H9 (cell line): ENCODE data around the gene TIAM2. TPM values are rescaled to one million over a fixed set of nuclear protein-coding genes. Genes with fewer than 3 reads are reported as not detected.

Experiments used
- DNase-seq: peaks from one replicate; pipeline ENCODE4 v3.0.0-alpha.2; 2017
- H2AFZ ChIP-seq: one replicate; pipeline ENCODE4 v1.6.1; 2013; ENCODE audit warnings: mild to moderate bottlenecking, low read length, control low read depth, moderate library complexity
- H2AK5ac ChIP-seq: 2 replicates; pipeline ENCODE4 v1.6.1; 2013; ENCODE audit warnings: low read length, control low read depth, mixed read lengths; ENCODE audit not compliant: insufficient read length
- H2BK120ac ChIP-seq: one replicate; pipeline ENCODE4 v1.6.1; 2013; ENCODE audit warnings: low read depth, mild to moderate bottlenecking, low read length, control low read depth, inconsistent platforms; ENCODE audit not compliant: poor library complexity, severe bottlenecking
- H2BK12ac ChIP-seq: 2 replicates; pipeline ENCODE4 v1.6.1; 2013; ENCODE audit warnings: low read length, control low read depth, mixed read lengths, low read depth; ENCODE audit not compliant: insufficient read length
- H2BK15ac ChIP-seq: 2 replicates; pipeline ENCODE4 v1.6.1; 2013; ENCODE audit warnings: low read depth, low read length, control low read depth
- H2BK20ac ChIP-seq: one replicate; pipeline ENCODE4 v1.6.1; 2013; ENCODE audit warnings: low read depth, mild to moderate bottlenecking, low read length, control low read depth, inconsistent platforms; ENCODE audit not compliant: poor library complexity, severe bottlenecking
- H2BK5ac ChIP-seq: 2 replicates; pipeline ENCODE4 v1.6.1; 2013; ENCODE audit warnings: low read length, control low read depth, mixed read lengths; ENCODE audit not compliant: insufficient read length
- H3K14ac ChIP-seq: 2 replicates; pipeline ENCODE4 v1.6.1; 2013; ENCODE audit warnings: low read length, control low read depth; ENCODE audit not compliant: insufficient read depth
- H3K18ac ChIP-seq: 2 replicates; pipeline ENCODE4 v1.6.1; 2013; ENCODE audit warnings: low read depth, mild to moderate bottlenecking, mixed read lengths, low read length, control low read depth; ENCODE audit not compliant: insufficient read length
- H3K23ac ChIP-seq: 2 replicates; pipeline ENCODE4 v1.6.1; 2013; ENCODE audit warnings: low read length, control low read depth, mixed read lengths, low read depth; ENCODE audit not compliant: insufficient read length
- H3K23me2 ChIP-seq: 2 replicates; pipeline ENCODE4 v1.6.1; 2013; ENCODE audit warnings: low read depth, mild to moderate bottlenecking, mixed read lengths, low read length, control low read depth; ENCODE audit not compliant: insufficient read length, poor library complexity, severe bottlenecking
- H3K27ac ChIP-seq: 2 replicates; pipeline ENCODE4 v1.5.1; 2013; ENCODE audit warnings: low read length, control low read depth, mixed read lengths, low read depth; ENCODE audit not compliant: insufficient read length
- H3K27me3 ChIP-seq: 2 replicates; pipeline ENCODE4 v1.6.1; 2013; ENCODE audit warnings: low read length, control low read depth, inconsistent platforms; ENCODE audit not compliant: insufficient read depth
- H3K4ac ChIP-seq: 2 replicates; pipeline ENCODE4 v1.6.1; 2013; ENCODE audit warnings: low read depth, mild to moderate bottlenecking, control low read depth, inconsistent platforms, low read length, moderate library complexity
- H3K4me1 ChIP-seq: 2 replicates; pipeline ENCODE4 v1.6.1; 2013; ENCODE audit warnings: low read length, control low read depth, inconsistent platforms; ENCODE audit not compliant: insufficient read depth
- H3K4me2 ChIP-seq: 2 replicates; pipeline ENCODE4 v1.6.1; 2013; ENCODE audit warnings: low read length, control low read depth, mixed read lengths; ENCODE audit not compliant: insufficient read length, insufficient read depth
- H3K56ac ChIP-seq: 2 replicates; pipeline ENCODE4 v1.6.1; 2013; ENCODE audit warnings: low read depth, mild to moderate bottlenecking, mixed read lengths, low read length, control low read depth; ENCODE audit not compliant: insufficient read length
- H3K79me1 ChIP-seq: 2 replicates; pipeline ENCODE4 v1.6.1; 2013; ENCODE audit warnings: low read depth, mild to moderate bottlenecking, moderate library complexity, low read length, control low read depth, inconsistent platforms; ENCODE audit not compliant: insufficient read depth, poor library complexity, severe bottlenecking
- H3K79me2 ChIP-seq: 2 replicates; pipeline ENCODE4 v1.6.1; 2013; ENCODE audit warnings: low read length, control low read depth, inconsistent platforms; ENCODE audit not compliant: insufficient read depth
- H3K9ac ChIP-seq: 2 replicates; pipeline ENCODE4 v1.6.1; 2013; ENCODE audit warnings: low read length, control low read depth, mixed read lengths; ENCODE audit not compliant: insufficient read length; ENCODE audit errors: extremely low read depth
- H3K9me3 ChIP-seq: one replicate; pipeline ENCODE4 v1.6.1; 2013; ENCODE audit warnings: low read depth, low read length, inconsistent platforms; ENCODE audit not compliant: control insufficient read depth
- H3T11ph ChIP-seq: one replicate; pipeline ENCODE4 v1.6.1; 2013; ENCODE audit warnings: mild to moderate bottlenecking, low read length, control low read depth, inconsistent platforms
- H4K20me1 ChIP-seq: one replicate; pipeline ENCODE4 v1.6.1; 2013; ENCODE audit not compliant: control insufficient read depth, insufficient read length, insufficient read depth
- H4K5ac ChIP-seq: 2 replicates; pipeline ENCODE4 v1.6.1; 2013; ENCODE audit warnings: low read depth, mild to moderate bottlenecking, mixed read lengths, low read length, control low read depth; ENCODE audit not compliant: insufficient read length
- H4K8ac ChIP-seq: replicated peaks from 2 replicates; pipeline ENCODE4 v1.6.1; 2013; ENCODE audit warnings: low read length, control low read depth, mixed read lengths, low read depth; ENCODE audit not compliant: insufficient read length
- H4K91ac ChIP-seq: 2 replicates; pipeline ENCODE4 v1.6.1; 2013; ENCODE audit warnings: low read depth, mild to moderate bottlenecking, moderate library complexity, mixed read lengths, low read length, control low read depth; ENCODE audit not compliant: insufficient read length
- H3K27ac Mint-ChIP-seq, 3 experiments: 2 replicates in 2 of 3; 3 replicates in 1 of 3; pipeline ENCODE4 v1.8.0; 2020 to 2021; ENCODE audit warnings: mixed read lengths in 3 of 3, mild to moderate bottlenecking in 1 of 3, moderate library complexity in 1 of 3
- H3K27me3 Mint-ChIP-seq: 2 replicates; pipeline ENCODE4 v1.8.0; 2021; ENCODE audit warnings: low read depth, mild to moderate bottlenecking, moderate library complexity, mixed read lengths
- H3K36me3 Mint-ChIP-seq, 3 experiments: 2 replicates in 2 of 3; 3 replicates in 1 of 3; pipeline ENCODE4 v1.8.0; 2020 to 2021; ENCODE audit warnings: low read depth in 3 of 3, mixed read lengths in 3 of 3; ENCODE audit not compliant: insufficient read depth in 1 of 3
- H3K4me1 Mint-ChIP-seq, 2 experiments: 2 replicates each; pipeline ENCODE4 v1.8.0; 2020; ENCODE audit warnings: mixed read lengths in 2 of 2
- H3K4me3 Mint-ChIP-seq, 2 experiments: 2 replicates in 1 of 2; 3 replicates in 1 of 2; pipeline ENCODE4 v1.8.0; 2020 to 2021; ENCODE audit warnings: mild to moderate bottlenecking in 2 of 2, mixed read lengths in 2 of 2, moderate library complexity in 1 of 2
- H3K9me3 Mint-ChIP-seq, 2 experiments: 2 replicates in 1 of 2; 3 replicates in 1 of 2; pipeline ENCODE4 v1.8.0; 2020; ENCODE audit warnings: mild to moderate bottlenecking in 2 of 2, mixed read lengths in 2 of 2, moderate library complexity in 1 of 2
- WGBS: extraction: QIAGEN DNeasy Blood & Tissue Kit; methylation state at CpG from one replicate; pipeline ENCODE4 v1.1.7; 2013; ENCODE audit warnings: missing lambda C conversion rate, low lambda C conversion rate, mixed read lengths; ENCODE audit not compliant: insufficient read length; ENCODE audit errors: extremely low coverage; 5-methylcytosine and 5-hydroxymethylcytosine counted together
- total RNA-seq: library from RNA; stranded (reverse); gene quantifications from 2 replicates; pipeline ENCODE4 v1.2.1, GENCODE V29; 2021
- TF ChIP-seq, protein P1 (sequence below): fragments of 200-600 bp; sonication (generic); conservative IDR thresholded peaks from 3 replicates; pipeline ENCODE4 v1.8.0; 2021; ENCODE audit warnings: antibody characterized with exemption, mild to moderate bottlenecking

Gene TIAM2
- total RNA-seq, 1 experiment from 2014 or later, result 6.3 TPM

DNA sequence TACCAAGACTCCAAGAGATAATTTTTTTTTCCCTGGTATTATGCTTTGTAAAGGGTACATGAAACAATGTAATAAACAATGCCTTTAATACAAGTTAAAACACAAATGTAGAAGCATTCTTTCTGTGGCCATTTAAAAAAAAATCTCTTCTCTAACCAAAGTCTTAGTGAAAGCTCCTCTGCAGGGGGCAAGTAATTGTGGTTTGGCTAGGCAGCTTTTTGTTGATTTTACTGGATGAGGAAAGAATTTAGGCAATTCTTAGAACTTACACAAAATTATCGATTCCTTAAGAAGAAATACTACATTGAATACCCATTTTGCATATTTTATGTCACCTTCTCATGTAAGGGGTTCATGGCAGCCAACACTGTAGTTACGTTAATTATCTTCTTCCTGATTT, 306.8 kb downstream of the TIAM2 start:
- DNase-seq, result no peak
- H3K23me2 ChIP-seq, result no peaks in the 10 kb centered on the region
- no peak overlapping the region for H3K27ac ChIP-seq
- H2BK5ac ChIP-seq, result no peak overlapping the region
- H2AK5ac ChIP-seq, result no peak overlapping the region
- H3K56ac ChIP-seq, result no peak overlapping the region
- no peak overlapping the region for H3K9ac ChIP-seq
- no CpG with 5 or more reads among the region's 2 CpGs for WGBS
- H4K91ac ChIP-seq, result no peak overlapping the region
- no peaks in the 10 kb centered on the region for H3K79me2 ChIP-seq
- H2BK20ac ChIP-seq, result no peak overlapping the region
- no peak overlapping the region for H3K23ac ChIP-seq
- H3T11ph ChIP-seq, result no peak overlapping the region
- H3K27me3 ChIP-seq, result no peaks in the 10 kb centered on the region
- H3K4ac ChIP-seq, result no peak overlapping the region
- no peak overlapping the region for H3K18ac ChIP-seq
- Mint-ChIP-seq H3K4me1 (peaks cover 13 to 20% of the 10 kb centered on the region in 2 experiments), H3K27ac (no peak overlapping the region), H3K9me3 (no peaks in the 10 kb centered on the region), H3K4me3 (no peak overlapping the region), H3K27me3 (no peaks in the 10 kb centered on the region), H3K36me3 (peaks cover 14 to 45% (median 42%) of the 10 kb centered on the region in 3 experiments)
- H2BK15ac ChIP-seq, result no peak overlapping the region
- no peak overlapping the region for H3K14ac ChIP-seq
- TF ChIP-seq, protein P1, sequence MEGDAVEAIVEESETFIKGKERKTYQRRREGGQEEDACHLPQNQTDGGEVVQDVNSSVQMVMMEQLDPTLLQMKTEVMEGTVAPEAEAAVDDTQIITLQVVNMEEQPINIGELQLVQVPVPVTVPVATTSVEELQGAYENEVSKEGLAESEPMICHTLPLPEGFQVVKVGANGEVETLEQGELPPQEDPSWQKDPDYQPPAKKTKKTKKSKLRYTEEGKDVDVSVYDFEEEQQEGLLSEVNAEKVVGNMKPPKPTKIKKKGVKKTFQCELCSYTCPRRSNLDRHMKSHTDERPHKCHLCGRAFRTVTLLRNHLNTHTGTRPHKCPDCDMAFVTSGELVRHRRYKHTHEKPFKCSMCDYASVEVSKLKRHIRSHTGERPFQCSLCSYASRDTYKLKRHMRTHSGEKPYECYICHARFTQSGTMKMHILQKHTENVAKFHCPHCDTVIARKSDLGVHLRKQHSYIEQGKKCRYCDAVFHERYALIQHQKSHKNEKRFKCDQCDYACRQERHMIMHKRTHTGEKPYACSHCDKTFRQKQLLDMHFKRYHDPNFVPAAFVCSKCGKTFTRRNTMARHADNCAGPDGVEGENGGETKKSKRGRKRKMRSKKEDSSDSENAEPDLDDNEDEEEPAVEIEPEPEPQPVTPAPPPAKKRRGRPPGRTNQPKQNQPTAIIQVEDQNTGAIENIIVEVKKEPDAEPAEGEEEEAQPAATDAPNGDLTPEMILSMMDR, result no peak
- no peaks in the 10 kb centered on the region for H3K79me1 ChIP-seq
- no peak overlapping the region for H4K5ac ChIP-seq
- no peak overlapping the region for H2BK12ac ChIP-seq
- H3K4me1 ChIP-seq, result no peaks in the 10 kb centered on the region
- H2AFZ ChIP-seq, result no peak overlapping the region
- no peaks in the 10 kb centered on the region for H3K9me3 ChIP-seq
- H4K8ac ChIP-seq, result no peak overlapping the region
- H2BK120ac ChIP-seq, result no peak overlapping the region
- H3K4me2 ChIP-seq, result no peak overlapping the region
- no peaks in the 10 kb centered on the region for H4K20me1 ChIP-seq
